Stimulated activated CD4-positive, alpha-beta T cell treated with anti-CD3 and anti-CD28 coated beads, Interleukin-12 subunit alpha, Interleukin-12 subunit beta, amount 100 ng/mL, for 4 hours (primary cell): ENCODE results near the gene TREM2.
"Not testable (repeated sequence)": the region's sequence is repeated elsewhere in the genome, so short reads cannot be mapped to it uniquely, and the experiment has no call there.

Experiments
- DNase-seq: peaks from one replicate; pipeline ENCODE4 v3.0.0-alpha.2; 2020

The TREM2 gene

DNA sequence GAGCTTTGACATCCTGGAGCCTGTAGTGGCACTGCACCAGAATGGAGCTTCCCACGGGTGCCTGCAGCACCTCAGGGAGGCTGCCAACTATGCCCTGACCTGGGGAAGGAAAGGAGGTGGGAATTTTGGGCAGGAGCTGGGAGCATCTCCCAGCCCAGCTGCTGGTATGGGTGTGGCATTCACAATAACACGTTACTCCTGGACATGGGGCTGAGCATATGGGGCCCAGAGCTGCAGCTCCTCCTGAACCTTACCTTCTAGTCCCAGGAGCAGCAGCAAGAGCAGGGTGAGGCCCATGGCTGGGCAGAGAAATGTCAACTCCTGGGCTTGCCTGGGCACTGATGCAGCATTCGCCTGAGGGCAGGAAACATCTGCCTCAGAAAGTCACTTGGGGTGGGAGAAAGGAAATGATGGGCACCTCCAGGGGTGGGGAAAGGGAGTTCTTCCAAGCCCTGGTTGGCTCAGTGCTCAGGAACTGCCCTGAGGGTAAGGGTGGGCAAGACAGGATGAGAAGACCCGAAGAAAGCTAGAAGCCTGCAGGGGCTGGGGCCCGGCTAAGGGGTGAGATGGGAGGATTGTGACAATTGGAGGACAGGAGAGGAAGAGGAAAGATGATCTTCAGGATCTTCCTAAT lies 8.8 kb downstream of the TREM2 start, which contains the start of gene TREML1:
Gene TREML1, minus strand, starts transcription at position 356 of the 634 bp plus-strand sequence. Its CDS starts 59 bp downstream, at position 297.
- DNase-seq: no peak

DNA sequence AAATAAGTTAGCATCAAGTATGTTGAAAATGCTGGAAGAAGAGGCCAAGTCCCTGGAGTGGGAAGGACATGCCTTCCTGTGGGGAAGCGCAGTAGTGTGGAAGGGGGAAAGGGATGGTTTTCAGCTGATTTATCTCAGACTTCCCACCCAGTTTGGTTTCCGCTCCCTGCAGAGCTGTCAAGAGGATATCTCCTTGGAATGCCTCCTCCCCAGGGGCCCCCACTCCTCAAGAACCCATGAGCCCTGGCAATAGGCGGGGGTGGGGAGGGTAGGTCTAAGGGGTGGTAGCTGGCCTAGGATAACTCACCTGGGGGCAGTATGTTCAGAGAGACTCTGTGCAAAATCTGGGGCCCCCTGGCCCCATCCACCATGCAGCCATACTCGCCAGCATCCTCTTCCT lies 9.5 kb downstream of the TREM2 start:
- no peak for DNase-seq

DNA sequence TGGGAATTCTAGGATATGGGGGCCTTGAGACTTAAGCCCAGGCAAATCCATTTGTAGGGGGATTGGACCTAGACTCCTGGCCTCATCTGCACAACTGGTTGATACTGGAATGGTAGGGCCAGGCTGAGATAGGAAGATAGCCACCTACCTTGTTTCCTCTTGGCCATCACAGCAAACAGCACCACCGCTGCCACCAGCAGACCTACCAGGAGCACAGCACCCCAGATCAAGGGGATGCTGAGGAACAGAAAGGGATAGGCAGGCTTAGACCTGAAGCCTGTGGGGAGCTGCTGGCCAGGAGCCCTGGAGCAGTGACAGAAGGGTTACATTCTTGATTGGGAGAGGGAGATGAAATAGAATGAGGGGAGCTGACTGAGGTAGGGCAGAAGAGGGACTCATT lies 12.2 kb downstream of the TREM2 start:
- no peak for DNase-seq

DNA sequence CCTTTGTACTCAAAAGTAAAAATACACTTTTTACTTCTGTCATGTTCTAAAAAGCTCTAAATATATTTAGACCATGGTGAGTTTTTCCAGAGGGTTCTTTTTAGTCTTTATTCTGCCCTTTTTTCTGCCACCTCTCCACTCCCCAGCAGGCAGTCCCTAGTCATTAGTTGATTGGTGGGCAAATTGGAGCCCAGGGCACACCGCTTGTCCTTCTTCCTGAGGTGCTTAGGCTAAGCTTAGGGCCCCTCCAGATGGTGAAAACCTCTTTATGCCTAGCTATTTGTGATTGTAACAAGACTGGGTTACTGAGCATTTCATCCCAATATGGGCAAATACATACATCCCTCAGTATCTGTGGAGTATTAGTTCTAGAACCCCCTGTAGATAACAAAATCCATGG lies 15.0 kb downstream of the TREM2 start:
- DNase-seq: no peak

DNA sequence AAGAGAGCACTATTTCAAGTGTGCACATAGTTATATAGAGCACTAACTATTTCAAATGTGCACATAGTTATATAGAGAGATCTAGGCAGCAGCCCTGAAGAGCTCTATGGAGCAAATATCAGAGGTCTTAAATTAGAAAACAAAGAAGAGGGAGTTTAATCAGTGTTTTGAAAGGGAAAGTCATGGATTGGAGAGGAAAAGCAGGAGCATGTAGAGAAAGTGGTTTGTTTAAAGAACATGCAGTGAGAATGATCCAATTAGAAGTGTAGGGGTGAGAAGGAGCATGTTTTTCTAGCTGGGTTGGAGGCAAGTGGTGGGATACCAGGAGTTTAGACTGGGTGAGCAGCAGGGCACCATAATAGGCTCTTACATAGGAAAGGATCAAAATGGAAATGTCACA lies 26.0 kb downstream of the TREM2 start:
- no peak for DNase-seq

DNA sequence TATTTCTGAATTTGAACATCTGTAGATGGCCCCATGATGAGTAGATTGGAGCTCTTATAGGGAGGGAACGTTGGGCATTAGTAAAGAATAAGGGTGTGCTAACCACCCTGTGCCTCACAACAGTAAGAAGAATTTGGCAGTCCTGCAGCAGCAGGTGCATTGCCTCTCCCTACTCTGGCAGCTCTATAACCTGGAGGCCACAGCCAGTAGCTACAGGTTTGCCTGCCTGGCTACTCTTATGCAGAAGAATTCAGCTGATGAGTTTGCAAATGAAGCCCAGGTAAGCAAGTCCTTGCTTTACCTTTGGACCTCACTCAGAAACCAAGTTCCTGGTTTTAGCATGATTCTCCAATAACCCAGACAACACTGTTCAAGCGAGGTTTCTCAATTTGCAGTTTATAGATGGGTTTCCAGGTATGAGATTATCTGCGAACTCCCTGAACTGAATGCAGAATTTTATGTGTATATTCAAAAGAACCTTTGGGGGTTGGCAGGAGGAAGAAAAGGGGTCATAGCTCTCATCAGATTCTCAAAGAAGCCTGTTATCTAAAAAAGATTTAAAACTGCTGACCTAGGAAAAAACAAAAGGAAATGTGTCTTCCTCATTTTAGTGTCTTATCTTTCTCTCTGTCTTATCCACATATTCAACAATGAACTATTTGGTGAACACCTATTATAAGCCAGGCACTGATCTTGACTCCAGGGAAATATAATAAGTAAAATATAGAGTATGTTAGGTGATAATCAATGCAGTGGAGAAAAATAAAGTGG lies 27.7 kb downstream of the TREM2 start:
- DNase-seq: no peak

DNA sequence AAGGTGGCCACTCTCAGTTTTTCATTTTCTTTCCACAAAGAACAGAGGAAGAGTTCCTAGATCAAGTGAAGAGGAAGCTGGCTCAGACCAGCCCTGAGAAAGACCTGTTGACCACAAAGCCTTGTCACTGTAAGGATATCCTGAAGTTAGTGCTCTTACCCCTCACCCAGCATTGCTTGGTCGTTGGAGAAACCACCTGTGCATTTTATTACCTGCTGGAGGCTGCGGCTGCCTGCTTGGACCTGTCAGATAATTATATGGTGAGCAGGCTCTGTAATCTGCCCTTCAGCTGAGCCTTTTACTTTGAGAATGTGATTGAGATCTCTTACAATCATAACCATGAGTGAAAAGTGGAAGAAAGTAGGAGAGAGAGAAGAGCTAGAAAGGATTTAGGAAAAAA lies 30.7 kb downstream of the TREM2 start:
- no peak for DNase-seq

DNA sequence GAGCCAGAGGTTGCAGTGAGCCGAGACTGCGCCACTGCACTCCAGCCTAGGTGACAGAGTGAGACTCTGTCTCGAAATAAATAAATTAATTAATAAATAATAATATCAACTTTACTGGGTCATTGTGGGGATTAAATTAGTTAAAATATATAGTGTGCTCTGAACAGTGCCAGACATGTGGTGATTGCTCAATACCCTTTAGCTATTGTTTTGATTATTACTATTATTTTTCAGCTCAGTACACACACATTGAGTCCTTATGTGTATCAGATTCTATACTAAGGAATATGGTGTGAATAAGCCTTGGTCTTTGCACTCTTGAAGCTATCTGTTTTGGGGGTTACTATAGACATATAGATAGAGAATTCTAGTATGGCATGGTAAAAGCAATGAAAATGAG lies 37.6 kb downstream of the TREM2 start:
- DNase-seq: no peak

DNA sequence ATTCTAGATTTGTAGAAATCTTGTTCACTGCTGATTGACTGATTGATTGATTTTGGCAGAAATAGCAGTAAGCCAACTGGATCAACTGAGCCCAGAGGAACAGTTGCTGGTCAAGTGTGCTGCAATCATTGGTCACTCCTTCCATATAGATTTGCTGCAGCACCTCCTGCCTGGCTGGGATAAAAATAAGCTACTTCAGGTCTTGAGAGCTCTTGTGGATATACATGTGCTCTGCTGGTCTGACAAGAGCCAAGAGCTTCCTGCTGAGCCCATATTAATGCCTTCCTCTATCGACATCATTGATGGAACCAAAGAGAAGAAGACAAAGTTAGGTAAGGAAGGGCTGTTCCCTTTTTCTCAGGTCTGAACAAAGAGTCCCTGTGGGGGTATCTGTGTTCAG lies 40.0 kb downstream of the TREM2 start:
- no peak for DNase-seq

DNA sequence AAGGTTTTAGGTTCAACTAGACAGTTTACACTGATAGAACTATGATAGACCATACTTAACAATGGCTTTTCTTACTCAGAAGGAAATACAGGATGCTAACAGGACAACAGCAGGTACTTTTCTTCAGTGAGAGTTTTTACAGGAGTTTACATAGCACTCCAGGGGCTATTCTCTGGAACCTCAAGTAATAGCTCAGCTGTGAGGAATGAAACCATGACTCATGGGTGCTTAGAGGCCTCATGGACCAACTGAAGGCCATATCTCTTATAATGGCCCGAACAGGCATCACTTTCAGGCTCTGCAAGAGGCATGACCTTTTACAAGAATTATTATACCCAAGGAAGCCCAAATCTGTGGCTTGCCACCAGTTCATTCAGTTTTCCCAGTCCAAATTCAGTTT lies 40.5 kb downstream of the TREM2 start:
- no peak for DNase-seq

DNA sequence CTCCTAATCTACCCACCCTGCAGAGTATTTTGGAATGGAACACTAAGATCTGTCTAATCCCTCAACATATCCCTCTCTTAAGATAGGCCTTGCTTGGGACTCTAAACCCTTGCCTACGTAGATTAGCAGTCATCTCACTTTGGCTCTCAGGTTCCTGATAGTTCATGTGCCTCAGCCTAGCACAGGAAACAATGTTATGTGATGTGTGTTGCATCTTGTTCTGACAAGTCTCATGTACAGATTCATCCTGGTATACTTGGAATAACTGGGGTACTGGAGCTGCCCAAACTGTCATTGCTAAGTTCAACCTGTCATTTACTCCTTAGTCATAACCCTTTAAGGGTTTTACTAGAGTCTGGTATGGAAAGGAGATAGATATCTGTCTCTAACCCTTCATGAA lies 42.9 kb downstream of the TREM2 start:
- DNase-seq: no peak

DNA sequence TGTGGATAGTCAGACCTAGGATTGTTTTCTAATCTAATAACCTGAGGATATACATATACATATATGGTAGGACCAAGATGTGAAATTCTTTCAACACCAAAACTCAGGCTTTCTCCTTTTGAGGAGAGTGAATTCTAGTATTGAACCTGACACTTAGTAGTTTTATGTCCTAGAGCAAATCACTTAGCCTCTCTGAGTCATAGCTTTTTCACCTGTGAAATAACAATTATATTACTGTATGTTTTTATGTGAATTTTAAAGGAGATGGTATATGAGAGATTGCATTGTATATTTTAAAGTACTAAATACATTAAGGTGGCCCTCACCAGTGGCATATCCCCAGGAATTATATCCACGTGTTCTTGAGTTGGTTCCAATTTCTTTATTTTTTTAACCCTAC lies 43.4 kb downstream of the TREM2 start:
- no peak for DNase-seq

DNA sequence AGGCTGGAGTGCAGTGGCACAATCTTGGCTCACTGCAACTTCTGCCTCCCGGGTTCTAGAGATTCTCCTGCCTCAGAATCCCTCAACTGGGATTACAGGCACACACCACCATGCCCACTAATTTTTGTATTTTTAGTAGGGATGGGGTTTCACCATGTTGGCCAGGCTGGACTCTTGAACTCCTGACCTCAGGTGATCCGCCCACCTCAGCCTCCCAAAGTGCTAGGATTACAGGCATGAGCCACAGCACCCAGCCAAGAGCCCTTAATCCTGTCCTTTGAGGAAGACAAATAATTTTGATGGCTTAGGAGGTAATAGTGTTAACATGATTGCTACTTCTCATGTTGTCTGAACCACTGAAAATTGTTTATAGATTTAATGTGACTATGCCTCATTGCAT lies 47.9 kb downstream of the TREM2 start:
- DNase-seq: not testable (repeated sequence)

DNA sequence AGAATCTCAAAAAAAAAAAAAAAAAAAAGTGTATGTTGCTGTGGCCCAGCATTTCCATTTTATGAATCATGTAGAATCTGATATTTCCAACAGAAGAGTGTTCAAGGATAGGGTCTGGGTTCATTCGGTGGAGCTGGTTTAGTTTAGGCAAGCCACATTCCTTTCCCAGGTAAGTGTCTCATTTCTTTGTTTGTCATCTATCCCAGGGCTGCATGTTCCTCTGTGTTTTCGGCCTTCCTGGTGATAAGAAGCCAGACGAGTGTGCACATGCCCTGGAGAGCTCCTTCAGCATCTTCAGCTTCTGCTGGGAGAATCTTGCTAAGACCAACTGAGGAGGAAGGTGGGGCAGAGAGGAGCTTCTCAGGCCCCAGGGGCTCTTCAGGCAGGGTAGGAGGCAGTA lies 51.9 kb downstream of the TREM2 start:
- no peak for DNase-seq
